OCI-LY3 (cell line): ENCODE results near the gene BICD1.
A peak's percentile ranks its signal among the peaks of the same experiment; 100 is the strongest.

Experiments used
- H2AFZ ChIP-seq: fragments of 200-600, 300-600 bp; shearing (Covaris generic); 2 replicates; pipeline ENCODE4 v1.6.0; 2014; ENCODE audit warnings: antibody characterized with exemption, low read depth, low read length
- H3K27ac ChIP-seq: fragments of 200-600, 300-600 bp; sonication (generic); 2 replicates; pipeline ENCODE4 v1.5.1; 2014; ENCODE audit warnings: mild to moderate bottlenecking, low read length, moderate library complexity, mixed read lengths
- H3K27me3 ChIP-seq: fragments of 200-600, 300-600 bp; sonication (generic); 2 replicates; pipeline ENCODE4 v1.6.1; 2014; ENCODE audit warnings: low read depth, low read length, mixed read lengths
- H3K36me3 ChIP-seq: fragments of 200-600, 300-600 bp; sonication (generic); replicated peaks from 2 replicates; pipeline ENCODE3; 2014; ENCODE audit warnings: low read depth, low read length, mixed read lengths
- H3K4me1 ChIP-seq: fragments of 300-600, 200-600 bp; sonication (generic); 2 replicates; pipeline ENCODE4 v1.6.1; 2014; ENCODE audit warnings: low read length, mixed read lengths
- H3K4me2 ChIP-seq: fragments of 200-600, 300-600 bp; sonication (generic); 2 replicates; pipeline ENCODE4 v1.6.1; 2014; ENCODE audit warnings: low read length, mixed read lengths
- H3K4me3 ChIP-seq: fragments of 300-600, 200-600 bp; sonication (generic); 2 replicates; pipeline ENCODE4 v1.5.1; 2014; ENCODE audit warnings: antibody characterized with exemption, mild to moderate bottlenecking, low read length, moderate library complexity
- H3K79me2 ChIP-seq: fragments of 300-600, 200-600 bp; shearing (Covaris generic); 2 replicates; pipeline ENCODE4 v1.6.1; 2014; ENCODE audit warnings: mild to moderate bottlenecking, low read length, mixed read lengths
- H3K9ac ChIP-seq: fragments of 300-600, 200-600 bp; shearing (Covaris generic); 2 replicates; pipeline ENCODE4 v1.6.0; 2014; ENCODE audit warnings: mild to moderate bottlenecking, low read length, moderate library complexity
- H3K9me3 ChIP-seq: fragments of 200-600, 300-600 bp; shearing (Covaris generic); 2 replicates; pipeline ENCODE4 v1.6.1; 2014; ENCODE audit warnings: low read length, mixed read lengths; ENCODE audit not compliant: insufficient read depth
- H4K20me1 ChIP-seq: fragments of 200-600, 300-600 bp; sonication (generic); 2 replicates; pipeline ENCODE4 v1.6.1; 2016; ENCODE audit warnings: low read length, mixed read lengths; ENCODE audit not compliant: insufficient read depth
- EZH2phosphoT487 ChIP-seq: fragments of 200-600 bp; shearing (Covaris generic); IDR thresholded peaks from 2 replicates; pipeline ENCODE4 v1.6.1; 2018; ENCODE audit warnings: antibody characterized with exemption, mixed run types, low read depth
- TF ChIP-seq, protein P1 (sequence below): fragments of 200-600, 300-600 bp; sonication (generic); IDR thresholded peaks from 2 replicates; pipeline ENCODE4 v1.5.1; 2014; ENCODE audit warnings: antibody characterized with exemption, low read length, low read depth

Gene BICD1

DNA sequence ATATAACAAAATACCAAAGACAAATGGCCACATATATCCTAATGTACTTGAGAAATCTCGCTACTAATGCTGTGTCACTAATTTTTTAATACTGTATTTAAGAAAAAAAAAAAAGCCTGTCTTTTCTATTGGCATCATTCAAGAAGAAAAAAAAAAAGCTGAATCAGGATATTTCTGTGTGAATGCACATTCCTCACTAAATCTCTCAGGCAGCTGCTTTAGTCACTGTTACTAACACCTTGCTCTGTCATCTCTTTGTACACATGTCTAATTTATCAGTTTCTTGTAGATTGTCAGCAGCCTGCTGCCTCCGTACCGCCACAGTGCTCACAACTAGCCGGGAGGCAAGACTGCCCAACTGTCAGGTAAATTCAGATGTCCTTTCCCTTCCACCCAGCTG lies 260.7 kb downstream of the BICD1 start:
- no peaks in the 10 kb centered on the region for H3K36me3 ChIP-seq
- H3K79me2 ChIP-seq, result no peaks in the 10 kb centered on the region
- H3K4me3 ChIP-seq, result no peak overlapping the region
- H3K4me2 ChIP-seq, result no peak overlapping the region
- no peaks in the 10 kb centered on the region for H3K27me3 ChIP-seq
- no peak overlapping the region for H3K9ac ChIP-seq
- H3K4me1 ChIP-seq, result no peaks in the 10 kb centered on the region
- no peak overlapping the region for H3K27ac ChIP-seq
- TF ChIP-seq EZH2phosphoT487, result no peak
- TF ChIP-seq, protein P1, sequence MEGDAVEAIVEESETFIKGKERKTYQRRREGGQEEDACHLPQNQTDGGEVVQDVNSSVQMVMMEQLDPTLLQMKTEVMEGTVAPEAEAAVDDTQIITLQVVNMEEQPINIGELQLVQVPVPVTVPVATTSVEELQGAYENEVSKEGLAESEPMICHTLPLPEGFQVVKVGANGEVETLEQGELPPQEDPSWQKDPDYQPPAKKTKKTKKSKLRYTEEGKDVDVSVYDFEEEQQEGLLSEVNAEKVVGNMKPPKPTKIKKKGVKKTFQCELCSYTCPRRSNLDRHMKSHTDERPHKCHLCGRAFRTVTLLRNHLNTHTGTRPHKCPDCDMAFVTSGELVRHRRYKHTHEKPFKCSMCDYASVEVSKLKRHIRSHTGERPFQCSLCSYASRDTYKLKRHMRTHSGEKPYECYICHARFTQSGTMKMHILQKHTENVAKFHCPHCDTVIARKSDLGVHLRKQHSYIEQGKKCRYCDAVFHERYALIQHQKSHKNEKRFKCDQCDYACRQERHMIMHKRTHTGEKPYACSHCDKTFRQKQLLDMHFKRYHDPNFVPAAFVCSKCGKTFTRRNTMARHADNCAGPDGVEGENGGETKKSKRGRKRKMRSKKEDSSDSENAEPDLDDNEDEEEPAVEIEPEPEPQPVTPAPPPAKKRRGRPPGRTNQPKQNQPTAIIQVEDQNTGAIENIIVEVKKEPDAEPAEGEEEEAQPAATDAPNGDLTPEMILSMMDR, result no peak
- H4K20me1 ChIP-seq, result no peaks in the 10 kb centered on the region
- no peak overlapping the region for H2AFZ ChIP-seq
- no peaks in the 10 kb centered on the region for H3K9me3 ChIP-seq

DNA sequence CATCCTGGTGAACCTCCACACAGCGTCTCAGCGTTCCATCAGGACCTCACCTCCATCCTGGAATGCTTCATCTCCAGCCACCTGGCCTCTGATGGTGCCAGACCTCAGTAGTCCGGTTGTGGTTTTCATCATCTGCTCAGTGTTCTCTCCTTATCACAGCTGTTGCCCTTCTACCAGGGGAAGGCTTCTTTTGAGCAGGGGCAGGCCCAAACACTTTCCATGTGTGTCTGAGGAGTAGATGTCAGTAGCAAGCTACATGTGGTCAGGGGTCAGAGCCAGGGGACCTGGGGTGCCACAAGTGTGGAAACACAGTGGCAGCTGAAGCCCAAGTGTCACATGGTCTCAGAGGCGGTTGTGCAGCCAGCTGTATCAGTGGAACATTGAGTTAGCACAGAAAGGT lies 262.6 kb downstream of the BICD1 start:
- H4K20me1 ChIP-seq, result no peaks in the 10 kb centered on the region
- H3K36me3 ChIP-seq, result no peaks in the 10 kb centered on the region
- no peak overlapping the region for H3K4me2 ChIP-seq
- TF ChIP-seq EZH2phosphoT487, result no peak
- TF ChIP-seq, protein P1, result no peak
- H3K4me3 ChIP-seq, result no peak overlapping the region
- H3K9me3 ChIP-seq, result no peaks in the 10 kb centered on the region
- no peaks in the 10 kb centered on the region for H3K79me2 ChIP-seq
- no peak overlapping the region for H2AFZ ChIP-seq
- no peak overlapping the region for H3K27ac ChIP-seq
- no peak overlapping the region for H3K9ac ChIP-seq
- no peaks in the 10 kb centered on the region for H3K27me3 ChIP-seq
- H3K4me1 ChIP-seq, result no peaks in the 10 kb centered on the region

DNA sequence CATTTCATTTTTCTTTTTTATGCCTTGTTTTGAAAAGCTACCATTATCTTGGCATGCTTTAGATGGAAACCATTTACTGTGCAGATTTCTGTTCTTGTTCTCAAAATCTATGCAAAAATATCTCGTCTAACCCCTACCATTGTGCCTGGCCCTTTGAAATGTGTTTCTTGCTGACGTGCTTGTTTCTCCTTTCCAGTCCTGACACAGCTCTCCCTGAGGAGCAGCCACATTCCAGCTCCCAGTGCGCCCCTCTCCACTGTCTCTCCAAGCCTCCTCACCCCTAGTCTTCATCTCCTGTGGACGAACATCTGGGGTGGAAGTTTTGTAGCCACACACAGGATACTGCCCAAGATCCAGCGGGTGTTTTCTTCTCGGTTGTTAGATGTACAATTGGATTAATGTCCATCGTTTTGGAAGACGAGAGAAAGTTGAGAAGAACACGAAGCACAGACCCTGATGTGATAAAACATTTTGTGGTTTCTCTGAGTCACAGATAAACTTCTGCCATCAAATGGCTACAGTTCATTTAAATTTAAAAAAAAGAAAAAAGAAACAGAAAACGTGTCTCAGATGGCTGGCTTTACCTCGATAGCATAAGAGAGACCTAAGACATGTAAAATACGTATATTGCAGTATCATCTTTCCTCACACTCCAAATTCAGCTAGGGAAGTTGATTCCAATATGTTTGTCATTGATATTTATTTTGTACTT lies 270.9 kb downstream of the BICD1 start:
- no peak overlapping the region for H2AFZ ChIP-seq
- no peak for TF ChIP-seq EZH2phosphoT487
- TF ChIP-seq, protein P1, result no peak
- no peaks in the 10 kb centered on the region for H3K4me1 ChIP-seq
- no peaks in the 10 kb centered on the region for H3K79me2 ChIP-seq
- no peaks in the 10 kb centered on the region for H3K27me3 ChIP-seq
- no peak overlapping the region for H3K4me2 ChIP-seq
- no peaks in the 10 kb centered on the region for H3K9me3 ChIP-seq
- H3K27ac ChIP-seq, result no peak overlapping the region
- H4K20me1 ChIP-seq, result no peaks in the 10 kb centered on the region
- H3K36me3 ChIP-seq, result no peaks in the 10 kb centered on the region
- no peak overlapping the region for H3K4me3 ChIP-seq
- H3K9ac ChIP-seq, result no peak overlapping the region

DNA sequence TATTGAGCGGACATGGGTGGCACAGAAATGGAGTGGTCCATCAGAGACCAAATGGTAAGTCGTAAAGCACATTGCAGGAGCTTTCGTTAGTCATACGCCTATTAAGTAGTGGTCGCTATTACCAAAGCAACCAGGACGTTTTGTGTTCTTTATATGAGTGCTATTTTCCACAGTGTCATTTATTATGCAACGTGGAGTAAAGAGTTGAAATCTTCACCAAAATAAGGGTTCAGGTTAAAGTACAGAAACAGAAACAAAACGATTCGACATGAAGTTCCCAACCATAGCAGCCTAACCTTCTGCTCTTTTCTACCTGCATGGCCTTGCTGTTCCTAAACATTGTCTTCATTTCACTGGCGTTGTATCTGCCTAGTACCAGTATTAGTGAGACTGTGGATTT lies 272.6 kb downstream of the BICD1 start:
- no peaks in the 10 kb centered on the region for H4K20me1 ChIP-seq
- H3K9ac ChIP-seq, result no peak overlapping the region
- H3K36me3 ChIP-seq, result no peaks in the 10 kb centered on the region
- no peaks in the 10 kb centered on the region for H3K27me3 ChIP-seq
- H2AFZ ChIP-seq, result peak overlapping the region; percentile 22; the same call in 1 of the 2 replicates
- H3K79me2 ChIP-seq, result no peaks in the 10 kb centered on the region
- TF ChIP-seq, protein P1, result no peak
- TF ChIP-seq EZH2phosphoT487, result no peak
- no peak overlapping the region for H3K27ac ChIP-seq
- peak overlapping the region; percentile 50 for H3K4me3 ChIP-seq
- no peaks in the 10 kb centered on the region for H3K4me1 ChIP-seq
- peak overlapping the region; percentile 39 for H3K4me2 ChIP-seq
- no peaks in the 10 kb centered on the region for H3K9me3 ChIP-seq
